Prostate gland (tissue), 2 donors: ENCODE results near the gene CHPF. TPM values are rescaled to one million over a fixed set of nuclear protein-coding genes. Genes with fewer than 3 reads are reported as not detected.

Experiments used
- DNase-seq: peaks from one replicate; pipeline ENCODE4 v3.0.0-alpha.2; 2019; ENCODE audit warnings: low spot score
- H3K27ac ChIP-seq, 2 donors: fragments of 200-600 bp; sonication (generic); 2 replicates each; pipeline ENCODE4 v1.5.1; 2017 to 2019
- H3K27me3 ChIP-seq: fragments of 200-600 bp; sonication (generic); replicated peaks from 2 replicates; pipeline ENCODE4 v1.5.1; 2019; ENCODE audit not compliant: insufficient read depth
- H3K36me3 ChIP-seq, 2 donors: fragments of 200-600 bp; sonication (generic); 1 replicate in 1 of 2; 2 replicates in 1 of 2; pipeline versions ENCODE4 v1.5.1 to v1.8.1; 2017 to 2019
- H3K4me1 ChIP-seq: fragments of 200-600 bp; sonication (generic); replicated peaks from 2 replicates; pipeline ENCODE4 v1.5.1; 2019
- H3K4me3 ChIP-seq, 2 donors: fragments of 200-600 bp; sonication (generic); 2 replicates each; pipeline ENCODE4 v1.5.1; 2017 to 2019
- H3K9me3 ChIP-seq: fragments of 200-600 bp; sonication (generic); 2 replicates; pipeline ENCODE4 v1.5.1; 2017
- CTCF ChIP-seq, 4 experiments: fragments of 200-600 bp in 2 of 4; fragments of 450-650 bp in 2 of 4; sonication (generic) in 2 of 4; IDR thresholded peaks; 1 replicate in 3 of 4; 2 replicates in 1 of 4; pipeline ENCODE4 v1.5.1; 2016 to 2019; ENCODE audit warnings: antibody characterized with exemption in 4 of 4, mild to moderate bottlenecking in 2 of 4, moderate library complexity in 2 of 4
- POLR2A ChIP-seq: fragments of 450-650 bp; IDR thresholded peaks from one replicate; pipeline ENCODE4 v1.6.1; 2016; ENCODE audit warnings: antibody characterized with exemption, mild to moderate bottlenecking
- POLR2AphosphoS5 ChIP-seq: sonication (generic); formaldehyde crosslinking; IDR thresholded peaks from one replicate; pipeline ENCODE4 v1.6.1; 2017; ENCODE audit warnings: antibody characterized with exemption
- WGBS: methylation state at CpG from one replicate; pipeline ENCODE4 v1.1.5; 2018; 5-methylcytosine and 5-hydroxymethylcytosine counted together
- intact Hi-C: fragments of 100-400 bp; cut with DNase I; formaldehyde crosslinking; loops from one replicate; pipeline ENCODE4 v1.14.2; 2022
- total RNA-seq, 2 donors: library from RNA; depleted of rRNA; stranded (reverse); fragments of >200 nt; gene quantifications; one replicate each; pipeline ENCODE4 v1.1.0, GENCODE V29; 2016

Gene CHPF
- total RNA-seq, 2 donors from 2014 or later = 150 to 819 TPM

- Histone ChIP-seq H3K4me3 (no peak overlapping the region), H3K4me1 (peaks cover 2% of the 10 kb centered on the region), H3K27ac (no peak overlapping the region), H3K36me3 (no peaks in the 10 kb centered on the region), H3K27me3 (peaks cover 9% of the 10 kb centered on the region), H3K9me3 (no peaks in the 10 kb centered on the region)
- WGBS = 38% methylated on average over 4 of the region's 4 CpGs
- no peak for DNase-seq
- intact Hi-C loops = loop anchor here (10.0 kb wide), 1 partner anchor 339 kb away; the partner anchor contains the start of genes CNPPD1, RETREG2 and SLC23A3
- TF ChIP-seq CTCF (IDR thresholded peaks at IDR 0.05) = no peak
- TF ChIP-seq POLR2A = no peak
- no peak for TF ChIP-seq POLR2AphosphoS5
Measured at GRCh38 chr2:219513787-219514186, 29.8 kb downstream of the CHPF start.

GRCh38 chr2:219512524-219513216 is 30.9 kb downstream of the CHPF start:
- WGBS = 38% methylated on average over 16 of the region's 16 CpGs
- DNase-seq = no peak
- peaks cover 9% of the 10 kb centered on the region for H3K27me3 ChIP-seq

GRCh38 chr2:219511547-219512325 is 31.9 kb downstream of the CHPF start:
- H3K4me1 ChIP-seq = peaks cover 2% of the 10 kb centered on the region
- H3K36me3 ChIP-seq = no peaks in the 10 kb centered on the region
- no peak overlapping the region for H3K4me3 ChIP-seq
- peaks cover 9% of the 10 kb centered on the region for H3K27me3 ChIP-seq
- no peak for TF ChIP-seq POLR2A
- TF ChIP-seq POLR2AphosphoS5 = no peak
- no peak for TF ChIP-seq CTCF (IDR thresholded peaks at IDR 0.05)
- WGBS = 46% methylated on average over 14 of the region's 15 CpGs
- no peaks in the 10 kb centered on the region for H3K9me3 ChIP-seq
- H3K27ac ChIP-seq = no peak overlapping the region
- DNase-seq = no peak
- intact Hi-C loops = loop anchor here (10.0 kb wide), 1 partner anchor 337 kb away; the partner anchor contains the start of genes CNPPD1, RETREG2 and SLC23A3

More at GRCh38 chr2:219512524-219513216, 30.9 kb downstream of the CHPF start:
- Histone ChIP-seq H3K4me3 (no peak overlapping the region), H3K9me3 (no peaks in the 10 kb centered on the region), H3K4me1 (peaks cover 2% of the 10 kb centered on the region), H3K27ac (no peak overlapping the region), H3K36me3 (no peaks in the 10 kb centered on the region)
- no peak for TF ChIP-seq CTCF (IDR thresholded peaks at IDR 0.05)
- no peak for TF ChIP-seq POLR2A
- no peak for TF ChIP-seq POLR2AphosphoS5
- intact Hi-C loops = loop anchor here (10.0 kb wide), 1 partner anchor 338 kb away; the partner anchor contains the start of genes CNPPD1, RETREG2 and SLC23A3

- Histone ChIP-seq H3K36me3 (peaks cover 0 to 8% of the 10 kb centered on the region in 2 donors), H3K27ac (no peak overlapping the region), H3K4me3 (no peak overlapping the region), H3K27me3 (peaks cover 9% of the 10 kb centered on the region), H3K4me1 (peaks cover 2% of the 10 kb centered on the region), H3K9me3 (no peaks in the 10 kb centered on the region)
- WGBS = 28% methylated on average over 22 of the region's 22 CpGs
- intact Hi-C loops = loop anchor here (10.0 kb wide), 1 partner anchor 336 kb away; the partner anchor contains the start of genes CNPPD1, RETREG2 and SLC23A3
- TF ChIP-seq POLR2AphosphoS5 (no peak), CTCF (IDR thresholded peaks at IDR 0.05) (no peak), POLR2A (no peak)
- DNase-seq = no peak
Measured at GRCh38 chr2:219510512-219511135, 33.0 kb downstream of the CHPF start.
